ENCODE data around the gene F2.
"Not testable (repeated sequence)": the region's sequence is repeated elsewhere in the genome, so short reads cannot be mapped to it uniquely, and the experiment has no call there.

The F2 gene

GRCh38 chr11:46719048-46719542 is at the start of gene F2:
F2 (plus strand) TSS chr11:46719213; CDS start chr11:46719236, 23 bp downstream.
- no peak for DNase-seq

GRCh38 chr11:46669711-46670139 is 49.3 kb upstream of the F2 start:
- no peak for DNase-seq

- not testable (repeated sequence) for DNase-seq
Observed at GRCh38 chr11:46670521-46670920, 48.5 kb upstream of the F2 start.

GRCh38 chr11:46671958-46672315 is 47.1 kb upstream of the F2 start:
- no peak for DNase-seq

GRCh38 chr11:46672381-46672839 is 46.6 kb upstream of the F2 start:
- no peak for DNase-seq

GRCh38 chr11:46673713-46674462 is 45.1 kb upstream of the F2 start:
- DNase-seq = no peak

GRCh38 chr11:46674463-46675287 is 44.3 kb upstream of the F2 start:
- no peak for DNase-seq

GRCh38 chr11:46675288-46675851 is 43.6 kb upstream of the F2 start:
- DNase-seq = no peak

- DNase-seq = no peak
Observed at GRCh38 chr11:46675949-46676348, 43.1 kb upstream of the F2 start.

GRCh38 chr11:46676436-46677158 is 42.4 kb upstream of the F2 start:
- DNase-seq = no peak

- DNase-seq = no peak
Observed at GRCh38 chr11:46677169-46677568, 41.8 kb upstream of the F2 start.

- no peak for DNase-seq
Observed at GRCh38 chr11:46677991-46678740, 40.8 kb upstream of the F2 start.

- DNase-seq = no peak
Observed at GRCh38 chr11:46678741-46679130, 40.3 kb upstream of the F2 start.

- no peak for DNase-seq
Observed at GRCh38 chr11:46679241-46680163, 39.5 kb upstream of the F2 start.

- no peak for DNase-seq
Observed at GRCh38 chr11:46680164-46680760, 38.8 kb upstream of the F2 start.

- DNase-seq = no peak
Observed at GRCh38 chr11:46680815-46681214, 38.2 kb upstream of the F2 start.

- DNase-seq = no peak
Observed at GRCh38 chr11:46681814-46682213, 37.2 kb upstream of the F2 start.

- DNase-seq = no peak
Observed at GRCh38 chr11:46682773-46683752, 36.0 kb upstream of the F2 start.

- no peak for DNase-seq
Observed at GRCh38 chr11:46684367-46684766, 34.6 kb upstream of the F2 start.
